ENCODE results near the gene INS.

INS gene

GRCh38 chr11:2160736-2161259 is at the start of gene INS:
TSS of gene INS (minus strand) at chr11:2161209. CDS start at chr11:2160971, 238 bp downstream.
- DNase-seq: no peak

GRCh38 chr11:2210366-2211112 is 49.5 kb upstream of the INS start:
- no peak for DNase-seq

GRCh38 chr11:2209900-2210321 is 48.9 kb upstream of the INS start:
- no peak for DNase-seq

GRCh38 chr11:2209370-2209801 is 48.4 kb upstream of the INS start:
- DNase-seq: no peak

GRCh38 chr11:2208691-2209369 is 47.8 kb upstream of the INS start:
- DNase-seq: no peak

- peak; percentile 36 for DNase-seq
Observed at GRCh38 chr11:2207773-2208621, 47.0 kb upstream of the INS start.

- DNase-seq: no peak
Observed at GRCh38 chr11:2207212-2207611, 46.2 kb upstream of the INS start.

GRCh38 chr11:2205981-2206690 is 45.1 kb upstream of the INS start:
- peak; percentile 35 for DNase-seq

- no peak for DNase-seq
Observed at GRCh38 chr11:2205214-2205720, 44.3 kb upstream of the INS start.

GRCh38 chr11:2204361-2205213 is 43.6 kb upstream of the INS start:
- DNase-seq: peak; percentile 30

- no peak for DNase-seq
Observed at GRCh38 chr11:2203440-2204259, 42.6 kb upstream of the INS start.

GRCh38 chr11:2202900-2203439 is 42.0 kb upstream of the INS start:
- DNase-seq: no peak

GRCh38 chr11:2202071-2202899 is 41.3 kb upstream of the INS start:
- DNase-seq: no peak

GRCh38 chr11:2201542-2201941 is 40.5 kb upstream of the INS start:
- DNase-seq: no peak

- DNase-seq: no peak
Observed at GRCh38 chr11:2200957-2201519, 40.0 kb upstream of the INS start.

GRCh38 chr11:2200536-2200935 is 39.5 kb upstream of the INS start:
- no peak for DNase-seq

- DNase-seq: no peak
Observed at GRCh38 chr11:2199466-2200341, 38.7 kb upstream of the INS start.
